ENCODE measurements around the gene NADK.

DNA sequence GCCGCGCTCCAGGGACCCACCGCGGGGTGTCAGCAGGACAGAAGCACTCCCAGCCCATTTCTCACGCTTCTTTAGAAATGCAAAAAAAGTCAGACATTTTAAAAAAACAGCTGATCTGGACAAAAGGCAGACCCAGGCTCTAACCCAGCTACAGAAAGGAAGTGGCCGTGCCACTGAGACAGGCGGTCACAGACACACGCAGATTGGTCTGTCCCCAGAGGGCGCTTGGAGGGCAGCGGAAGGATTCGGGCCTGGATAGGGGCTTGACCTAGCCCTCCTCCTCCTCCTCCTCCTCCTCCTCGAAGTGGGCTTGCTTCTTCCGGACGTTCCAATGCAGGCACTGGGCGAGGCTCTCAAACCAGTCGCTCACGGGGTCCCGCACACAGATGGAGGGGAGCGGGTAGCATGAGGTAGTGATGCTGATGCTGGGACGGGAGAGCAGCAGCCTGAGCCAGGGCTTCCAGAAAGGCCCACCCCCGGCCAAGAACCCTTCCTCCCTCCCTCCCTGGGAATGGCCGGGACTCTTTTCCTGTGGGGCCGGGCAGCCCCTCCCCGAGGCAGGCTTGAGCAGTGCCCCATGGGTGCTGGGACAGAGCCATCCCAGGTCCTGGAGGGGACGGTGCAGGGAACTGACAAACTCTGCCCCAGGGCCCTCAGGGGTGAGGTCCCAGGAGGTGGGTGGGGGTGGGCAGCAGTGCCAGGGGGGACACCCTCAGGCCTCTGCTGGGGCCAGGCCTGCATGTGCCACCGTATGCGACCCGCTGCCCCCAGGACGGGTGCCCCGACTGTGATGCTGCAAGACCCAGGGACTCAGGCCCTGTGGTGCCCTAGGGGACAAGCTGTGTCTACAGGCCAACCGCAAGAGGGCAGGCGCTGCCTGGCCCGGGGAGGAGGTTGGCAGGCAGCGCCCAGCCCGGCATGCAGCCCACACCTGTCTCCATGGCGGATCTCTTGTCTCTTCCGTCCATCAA, 25.3 kb downstream of the NADK start:
- TF ChIP-seq, protein P1, sequence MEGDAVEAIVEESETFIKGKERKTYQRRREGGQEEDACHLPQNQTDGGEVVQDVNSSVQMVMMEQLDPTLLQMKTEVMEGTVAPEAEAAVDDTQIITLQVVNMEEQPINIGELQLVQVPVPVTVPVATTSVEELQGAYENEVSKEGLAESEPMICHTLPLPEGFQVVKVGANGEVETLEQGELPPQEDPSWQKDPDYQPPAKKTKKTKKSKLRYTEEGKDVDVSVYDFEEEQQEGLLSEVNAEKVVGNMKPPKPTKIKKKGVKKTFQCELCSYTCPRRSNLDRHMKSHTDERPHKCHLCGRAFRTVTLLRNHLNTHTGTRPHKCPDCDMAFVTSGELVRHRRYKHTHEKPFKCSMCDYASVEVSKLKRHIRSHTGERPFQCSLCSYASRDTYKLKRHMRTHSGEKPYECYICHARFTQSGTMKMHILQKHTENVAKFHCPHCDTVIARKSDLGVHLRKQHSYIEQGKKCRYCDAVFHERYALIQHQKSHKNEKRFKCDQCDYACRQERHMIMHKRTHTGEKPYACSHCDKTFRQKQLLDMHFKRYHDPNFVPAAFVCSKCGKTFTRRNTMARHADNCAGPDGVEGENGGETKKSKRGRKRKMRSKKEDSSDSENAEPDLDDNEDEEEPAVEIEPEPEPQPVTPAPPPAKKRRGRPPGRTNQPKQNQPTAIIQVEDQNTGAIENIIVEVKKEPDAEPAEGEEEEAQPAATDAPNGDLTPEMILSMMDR (IDR thresholded peaks at IDR 0.05): no peak
- TF ChIP-seq, protein P2, sequence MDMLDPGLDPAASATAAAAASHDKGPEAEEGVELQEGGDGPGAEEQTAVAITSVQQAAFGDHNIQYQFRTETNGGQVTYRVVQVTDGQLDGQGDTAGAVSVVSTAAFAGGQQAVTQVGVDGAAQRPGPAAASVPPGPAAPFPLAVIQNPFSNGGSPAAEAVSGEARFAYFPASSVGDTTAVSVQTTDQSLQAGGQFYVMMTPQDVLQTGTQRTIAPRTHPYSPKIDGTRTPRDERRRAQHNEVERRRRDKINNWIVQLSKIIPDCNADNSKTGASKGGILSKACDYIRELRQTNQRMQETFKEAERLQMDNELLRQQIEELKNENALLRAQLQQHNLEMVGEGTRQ (CRISPR knock-in tag; IDR thresholded peaks at IDR 0.05): no peak
- TF ChIP-seq FOXJ3 (CRISPR knock-in tag; IDR thresholded peaks at IDR 0.05; ENCODE audit: borderline replicate concordance) (no peak), MXD4 (CRISPR knock-in tag; IDR thresholded peaks at IDR 0.05; ENCODE audit: borderline replicate concordance) (no peak), JUN (CRISPR knock-in tag; IDR thresholded peaks at IDR 0.05) (no peak), CREB1 (CRISPR knock-in tag; IDR thresholded peaks at IDR 0.05) (no peak)
- TF ChIP-seq, protein P3, sequence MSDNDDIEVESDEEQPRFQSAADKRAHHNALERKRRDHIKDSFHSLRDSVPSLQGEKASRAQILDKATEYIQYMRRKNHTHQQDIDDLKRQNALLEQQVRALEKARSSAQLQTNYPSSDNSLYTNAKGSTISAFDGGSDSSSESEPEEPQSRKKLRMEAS (CRISPR knock-in tag; IDR thresholded peaks at IDR 0.05): no peak
- TF ChIP-seq, protein P4, sequence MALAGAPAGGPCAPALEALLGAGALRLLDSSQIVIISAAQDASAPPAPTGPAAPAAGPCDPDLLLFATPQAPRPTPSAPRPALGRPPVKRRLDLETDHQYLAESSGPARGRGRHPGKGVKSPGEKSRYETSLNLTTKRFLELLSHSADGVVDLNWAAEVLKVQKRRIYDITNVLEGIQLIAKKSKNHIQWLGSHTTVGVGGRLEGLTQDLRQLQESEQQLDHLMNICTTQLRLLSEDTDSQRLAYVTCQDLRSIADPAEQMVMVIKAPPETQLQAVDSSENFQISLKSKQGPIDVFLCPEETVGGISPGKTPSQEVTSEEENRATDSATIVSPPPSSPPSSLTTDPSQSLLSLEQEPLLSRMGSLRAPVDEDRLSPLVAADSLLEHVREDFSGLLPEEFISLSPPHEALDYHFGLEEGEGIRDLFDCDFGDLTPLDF (CRISPR knock-in tag; IDR thresholded peaks at IDR 0.05): no peak
